ENCODE data around the gene SORCS1.

DNA sequence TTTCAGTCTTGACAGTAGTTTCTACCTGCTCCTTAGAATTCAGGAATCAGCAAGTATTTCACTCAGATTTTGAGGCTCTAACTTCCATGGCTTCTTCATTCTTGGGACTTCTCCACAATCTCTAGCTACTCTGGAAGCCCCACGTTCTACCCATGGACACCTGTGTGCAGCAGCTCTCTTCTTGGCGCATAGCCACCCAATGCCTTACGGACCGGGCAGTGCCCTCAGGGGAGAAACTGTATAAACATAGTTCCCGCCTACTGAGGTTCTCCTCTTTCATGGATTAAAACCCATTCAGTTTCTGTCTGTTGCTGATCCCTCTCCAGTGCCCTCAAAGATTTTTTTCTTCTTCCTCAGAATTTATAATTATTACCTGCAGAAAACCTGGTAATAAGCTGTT, 177.1 kb downstream of the SORCS1 start:
- TF ChIP-seq, protein P1, sequence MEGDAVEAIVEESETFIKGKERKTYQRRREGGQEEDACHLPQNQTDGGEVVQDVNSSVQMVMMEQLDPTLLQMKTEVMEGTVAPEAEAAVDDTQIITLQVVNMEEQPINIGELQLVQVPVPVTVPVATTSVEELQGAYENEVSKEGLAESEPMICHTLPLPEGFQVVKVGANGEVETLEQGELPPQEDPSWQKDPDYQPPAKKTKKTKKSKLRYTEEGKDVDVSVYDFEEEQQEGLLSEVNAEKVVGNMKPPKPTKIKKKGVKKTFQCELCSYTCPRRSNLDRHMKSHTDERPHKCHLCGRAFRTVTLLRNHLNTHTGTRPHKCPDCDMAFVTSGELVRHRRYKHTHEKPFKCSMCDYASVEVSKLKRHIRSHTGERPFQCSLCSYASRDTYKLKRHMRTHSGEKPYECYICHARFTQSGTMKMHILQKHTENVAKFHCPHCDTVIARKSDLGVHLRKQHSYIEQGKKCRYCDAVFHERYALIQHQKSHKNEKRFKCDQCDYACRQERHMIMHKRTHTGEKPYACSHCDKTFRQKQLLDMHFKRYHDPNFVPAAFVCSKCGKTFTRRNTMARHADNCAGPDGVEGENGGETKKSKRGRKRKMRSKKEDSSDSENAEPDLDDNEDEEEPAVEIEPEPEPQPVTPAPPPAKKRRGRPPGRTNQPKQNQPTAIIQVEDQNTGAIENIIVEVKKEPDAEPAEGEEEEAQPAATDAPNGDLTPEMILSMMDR (IDR thresholded peaks at IDR 0.05) = no peak
- TF ChIP-seq, protein P2, sequence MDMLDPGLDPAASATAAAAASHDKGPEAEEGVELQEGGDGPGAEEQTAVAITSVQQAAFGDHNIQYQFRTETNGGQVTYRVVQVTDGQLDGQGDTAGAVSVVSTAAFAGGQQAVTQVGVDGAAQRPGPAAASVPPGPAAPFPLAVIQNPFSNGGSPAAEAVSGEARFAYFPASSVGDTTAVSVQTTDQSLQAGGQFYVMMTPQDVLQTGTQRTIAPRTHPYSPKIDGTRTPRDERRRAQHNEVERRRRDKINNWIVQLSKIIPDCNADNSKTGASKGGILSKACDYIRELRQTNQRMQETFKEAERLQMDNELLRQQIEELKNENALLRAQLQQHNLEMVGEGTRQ (IDR thresholded peaks at IDR 0.05; ENCODE audit: borderline replicate concordance, low read depth, low read length) = no peak
- TF ChIP-seq YY1 (IDR thresholded peaks at IDR 0.05; ENCODE audit: low read depth) (no peak), GABPA (IDR thresholded peaks at IDR 0.05; ENCODE audit: low read depth) (no peak), EZH2phosphoT487 (IDR thresholded peaks at IDR 0.05; ENCODE audit: borderline replicate concordance, low read depth) (no peak), JUND (IDR thresholded peaks at IDR 0.05) (no peak), NRF1 (IDR thresholded peaks at IDR 0.05; ENCODE audit: low read depth, low read length) (no peak), POLR2AphosphoS5 (IDR thresholded peaks at IDR 0.05; ENCODE audit: low read depth, low read length) (no peak), RXRA (IDR thresholded peaks at IDR 0.05; ENCODE audit: borderline replicate concordance, low read depth) (no peak), TAF1 (IDR thresholded peaks at IDR 0.05; ENCODE audit: borderline replicate concordance, low read depth, low read length) (no peak)
- TF ChIP-seq, protein P3, sequence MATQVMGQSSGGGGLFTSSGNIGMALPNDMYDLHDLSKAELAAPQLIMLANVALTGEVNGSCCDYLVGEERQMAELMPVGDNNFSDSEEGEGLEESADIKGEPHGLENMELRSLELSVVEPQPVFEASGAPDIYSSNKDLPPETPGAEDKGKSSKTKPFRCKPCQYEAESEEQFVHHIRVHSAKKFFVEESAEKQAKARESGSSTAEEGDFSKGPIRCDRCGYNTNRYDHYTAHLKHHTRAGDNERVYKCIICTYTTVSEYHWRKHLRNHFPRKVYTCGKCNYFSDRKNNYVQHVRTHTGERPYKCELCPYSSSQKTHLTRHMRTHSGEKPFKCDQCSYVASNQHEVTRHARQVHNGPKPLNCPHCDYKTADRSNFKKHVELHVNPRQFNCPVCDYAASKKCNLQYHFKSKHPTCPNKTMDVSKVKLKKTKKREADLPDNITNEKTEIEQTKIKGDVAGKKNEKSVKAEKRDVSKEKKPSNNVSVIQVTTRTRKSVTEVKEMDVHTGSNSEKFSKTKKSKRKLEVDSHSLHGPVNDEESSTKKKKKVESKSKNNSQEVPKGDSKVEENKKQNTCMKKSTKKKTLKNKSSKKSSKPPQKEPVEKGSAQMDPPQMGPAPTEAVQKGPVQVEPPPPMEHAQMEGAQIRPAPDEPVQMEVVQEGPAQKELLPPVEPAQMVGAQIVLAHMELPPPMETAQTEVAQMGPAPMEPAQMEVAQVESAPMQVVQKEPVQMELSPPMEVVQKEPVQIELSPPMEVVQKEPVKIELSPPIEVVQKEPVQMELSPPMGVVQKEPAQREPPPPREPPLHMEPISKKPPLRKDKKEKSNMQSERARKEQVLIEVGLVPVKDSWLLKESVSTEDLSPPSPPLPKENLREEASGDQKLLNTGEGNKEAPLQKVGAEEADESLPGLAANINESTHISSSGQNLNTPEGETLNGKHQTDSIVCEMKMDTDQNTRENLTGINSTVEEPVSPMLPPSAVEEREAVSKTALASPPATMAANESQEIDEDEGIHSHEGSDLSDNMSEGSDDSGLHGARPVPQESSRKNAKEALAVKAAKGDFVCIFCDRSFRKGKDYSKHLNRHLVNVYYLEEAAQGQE (IDR thresholded peaks at IDR 0.05; ENCODE audit: low read depth, low read length) = no peak
- TF ChIP-seq, protein P4, sequence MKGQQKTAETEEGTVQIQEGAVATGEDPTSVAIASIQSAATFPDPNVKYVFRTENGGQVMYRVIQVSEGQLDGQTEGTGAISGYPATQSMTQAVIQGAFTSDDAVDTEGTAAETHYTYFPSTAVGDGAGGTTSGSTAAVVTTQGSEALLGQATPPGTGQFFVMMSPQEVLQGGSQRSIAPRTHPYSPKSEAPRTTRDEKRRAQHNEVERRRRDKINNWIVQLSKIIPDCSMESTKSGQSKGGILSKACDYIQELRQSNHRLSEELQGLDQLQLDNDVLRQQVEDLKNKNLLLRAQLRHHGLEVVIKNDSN (IDR thresholded peaks at IDR 0.05; ENCODE audit: borderline replicate concordance, low read depth) = no peak
- TF ChIP-seq, protein P5, sequence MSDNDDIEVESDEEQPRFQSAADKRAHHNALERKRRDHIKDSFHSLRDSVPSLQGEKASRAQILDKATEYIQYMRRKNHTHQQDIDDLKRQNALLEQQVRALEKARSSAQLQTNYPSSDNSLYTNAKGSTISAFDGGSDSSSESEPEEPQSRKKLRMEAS (IDR thresholded peaks at IDR 0.05; ENCODE audit: low read depth) = no peak
